ENCODE data around the gene ARHGAP18. TPM values are rescaled to one million over a fixed set of nuclear protein-coding genes. Genes with fewer than 3 reads are reported as not detected.

The ARHGAP18 gene
- total RNA-seq, 1 donor from 2014 or later, result 10.2 TPM

DNA sequence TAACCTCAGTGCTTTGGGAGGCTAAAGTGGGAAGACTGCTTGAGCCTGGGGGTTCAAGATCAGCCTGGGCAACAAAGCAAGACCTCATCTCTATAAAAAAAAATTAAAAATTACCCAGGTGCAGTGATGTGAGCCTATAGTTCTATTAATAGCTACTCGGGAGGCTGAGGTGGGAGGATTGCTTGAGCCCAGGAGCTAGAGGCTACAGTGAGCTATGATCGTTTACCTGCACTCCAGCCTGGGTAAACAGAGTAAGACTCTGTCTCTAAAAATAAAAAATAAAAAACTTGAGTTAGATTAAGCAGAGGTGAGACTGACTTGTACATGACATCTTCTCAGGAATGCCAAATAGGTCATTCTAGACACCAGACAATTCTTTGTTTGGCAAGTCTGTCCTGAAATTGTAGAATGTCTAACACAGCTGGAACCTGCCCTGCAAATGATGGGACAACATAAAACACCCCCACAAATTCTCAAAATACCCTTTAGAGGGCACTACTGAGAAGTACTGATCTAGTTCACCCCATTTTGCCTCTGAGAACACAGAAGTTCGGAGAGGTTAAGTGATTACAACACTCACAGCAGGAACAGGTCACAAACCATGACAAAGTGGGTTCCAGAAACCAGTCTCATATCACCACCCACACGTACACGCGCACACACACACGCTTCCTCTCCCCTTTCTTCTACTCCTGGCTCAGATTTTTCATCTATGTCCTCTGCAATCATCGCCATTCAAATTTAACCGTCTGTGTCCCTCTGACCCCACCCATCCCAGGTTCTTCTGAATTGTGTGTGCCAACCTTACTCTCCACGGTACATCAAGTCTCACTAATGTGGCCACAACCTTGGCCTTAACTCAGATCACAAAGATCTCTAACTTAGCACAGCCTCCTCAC, 38.3 kb downstream of the ARHGAP18 start:
- no peak for FAIRE-seq
- DNase-seq (ENCODE audit: low spot score in 2 of 2), result no peak

DNA sequence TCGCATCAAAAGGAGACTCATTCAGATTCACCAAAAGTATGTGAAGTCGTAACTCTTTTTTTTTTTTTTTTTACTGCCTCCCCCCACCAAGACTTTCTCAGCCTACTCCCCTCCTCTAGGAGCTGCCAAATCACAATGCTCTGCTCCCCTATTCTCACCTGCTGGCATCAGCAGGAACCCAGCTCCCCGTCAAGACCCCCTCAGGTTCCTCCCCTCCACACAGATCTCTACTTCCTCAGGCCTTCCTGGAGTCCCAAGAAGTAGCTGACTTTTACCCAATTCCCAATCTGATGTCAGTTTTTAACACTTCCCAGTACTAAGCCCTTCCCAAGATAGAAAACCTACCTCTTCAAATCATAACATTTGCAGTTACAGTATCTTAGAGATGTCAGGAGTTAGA, 39.3 kb downstream of the ARHGAP18 start:
- DNase-seq (ENCODE audit: low spot score in 2 of 2), result no peak
- no peak for FAIRE-seq

DNA sequence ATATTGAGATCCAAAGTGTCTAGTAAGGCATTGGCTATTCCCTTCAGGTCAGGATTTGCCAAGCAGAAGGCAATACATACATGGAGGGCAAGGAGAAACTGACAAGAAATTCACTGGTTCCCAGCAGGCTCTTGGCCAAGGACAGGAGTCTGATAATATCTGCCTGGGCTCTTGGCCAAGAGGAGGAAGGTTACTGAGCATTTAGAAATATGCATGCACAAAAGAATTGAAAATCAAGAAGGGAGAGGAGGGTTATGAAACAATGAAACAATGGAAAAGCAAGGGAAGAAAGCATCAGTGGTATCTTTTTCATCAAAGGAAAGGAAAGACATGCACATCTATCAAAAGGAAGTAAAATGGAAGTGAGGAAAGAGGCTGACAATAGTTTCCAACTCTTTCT, 42.4 kb downstream of the ARHGAP18 start:
- no peak for FAIRE-seq
- DNase-seq (ENCODE audit: low spot score in 2 of 2), result no peak

DNA sequence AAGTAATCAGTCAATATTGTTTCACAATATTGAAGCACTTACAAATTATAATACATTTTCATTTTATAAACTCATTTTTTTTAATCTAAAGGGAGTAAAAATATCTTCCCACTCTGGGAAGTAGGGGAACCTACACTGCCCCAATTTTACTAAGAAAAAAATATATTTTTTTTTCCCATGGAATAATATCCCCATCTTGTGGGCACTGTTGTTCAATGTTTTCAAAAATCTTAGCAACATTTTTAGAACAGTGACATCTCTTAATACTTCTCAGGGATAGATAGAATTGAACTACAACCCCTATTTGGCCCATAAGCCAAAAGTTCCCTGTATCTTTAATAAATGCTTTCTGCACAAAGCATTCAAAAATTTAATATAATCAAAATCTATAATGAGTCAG, 42.9 kb downstream of the ARHGAP18 start:
- no peak for FAIRE-seq
- no peak for DNase-seq (ENCODE audit: low spot score in 2 of 2)

DNA sequence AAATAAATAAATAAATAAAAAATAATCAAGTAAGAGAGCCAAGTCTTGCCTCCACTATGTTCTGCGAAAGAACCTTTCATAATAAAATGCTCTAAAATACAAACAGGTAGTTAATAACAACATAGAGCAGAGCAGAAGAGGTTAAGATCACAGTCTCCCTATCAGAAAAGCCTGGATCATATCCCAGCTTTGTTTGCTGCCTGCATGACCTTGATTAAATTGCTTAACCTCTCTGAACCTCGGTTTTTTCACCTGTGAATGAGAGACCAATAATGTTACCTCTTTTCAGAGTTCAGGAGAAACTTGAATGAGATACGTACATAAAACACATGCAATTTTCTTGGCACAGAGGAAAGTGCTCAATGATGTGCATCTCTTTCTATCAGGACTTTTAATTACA, 44.4 kb downstream of the ARHGAP18 start:
- DNase-seq (ENCODE audit: low spot score in 2 of 2) (no peak), FAIRE-seq (no peak)

DNA sequence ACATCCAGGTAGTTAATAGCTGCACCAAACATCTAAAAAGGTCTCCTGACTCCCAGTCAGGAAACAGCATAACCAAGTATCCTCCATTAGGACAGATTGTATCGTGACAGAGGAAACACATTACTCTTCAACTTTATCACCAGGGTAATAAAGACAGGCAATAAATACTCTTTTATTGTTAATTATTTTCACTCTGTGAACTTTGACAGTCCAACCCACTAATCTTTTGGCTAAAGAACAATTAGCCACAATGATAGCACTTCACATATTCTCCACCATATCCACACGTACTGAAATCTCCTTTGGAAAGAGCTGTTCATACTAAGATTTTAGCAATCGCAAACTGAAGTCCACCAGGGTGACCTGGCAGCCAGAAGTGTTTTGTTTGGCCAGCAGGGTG, 46.4 kb downstream of the ARHGAP18 start:
- FAIRE-seq (no peak), DNase-seq (ENCODE audit: low spot score in 2 of 2) (no peak)

DNA sequence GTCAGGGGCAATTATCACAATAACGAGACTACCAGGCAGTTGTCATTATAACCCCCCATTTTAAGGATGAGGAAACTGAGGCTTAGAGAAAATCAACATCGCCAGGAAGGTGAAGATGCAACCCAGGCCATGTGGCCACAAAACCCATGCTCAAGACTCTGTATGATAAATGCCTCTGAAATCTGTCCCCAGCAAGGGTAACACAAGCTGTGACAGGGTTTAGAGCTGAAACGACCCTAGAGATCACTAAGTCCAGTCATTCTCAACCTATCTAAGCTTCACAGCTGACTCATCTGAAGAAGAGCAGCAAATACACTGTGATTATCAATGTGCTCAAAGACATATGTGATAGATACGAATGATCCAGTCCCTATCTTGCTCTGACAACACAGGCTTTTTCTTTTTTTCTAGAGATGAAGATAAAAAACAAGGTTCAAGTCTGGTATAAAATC, 47.0 kb downstream of the ARHGAP18 start:
- FAIRE-seq (no peak), DNase-seq (ENCODE audit: low spot score in 2 of 2) (no peak)

DNA sequence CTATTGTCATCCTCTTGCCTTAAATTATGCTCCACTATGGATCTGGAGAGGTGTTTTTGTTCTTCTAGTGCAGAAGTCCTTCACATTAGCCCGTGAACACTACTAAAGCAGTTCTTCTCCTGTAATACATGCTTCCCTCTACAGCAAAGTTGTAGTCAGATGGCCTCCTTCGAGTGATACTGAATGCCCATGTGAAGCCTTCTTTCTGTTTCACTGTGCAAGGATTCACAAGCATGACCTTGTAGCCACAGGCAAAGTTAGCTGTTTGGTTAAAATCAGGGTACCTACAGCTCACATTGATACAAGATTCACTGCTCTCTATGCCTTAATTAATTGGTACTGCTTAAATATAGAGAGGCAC, 47.6 kb downstream of the ARHGAP18 start:
- FAIRE-seq (no peak), DNase-seq (ENCODE audit: low spot score in 2 of 2) (no peak)

DNA sequence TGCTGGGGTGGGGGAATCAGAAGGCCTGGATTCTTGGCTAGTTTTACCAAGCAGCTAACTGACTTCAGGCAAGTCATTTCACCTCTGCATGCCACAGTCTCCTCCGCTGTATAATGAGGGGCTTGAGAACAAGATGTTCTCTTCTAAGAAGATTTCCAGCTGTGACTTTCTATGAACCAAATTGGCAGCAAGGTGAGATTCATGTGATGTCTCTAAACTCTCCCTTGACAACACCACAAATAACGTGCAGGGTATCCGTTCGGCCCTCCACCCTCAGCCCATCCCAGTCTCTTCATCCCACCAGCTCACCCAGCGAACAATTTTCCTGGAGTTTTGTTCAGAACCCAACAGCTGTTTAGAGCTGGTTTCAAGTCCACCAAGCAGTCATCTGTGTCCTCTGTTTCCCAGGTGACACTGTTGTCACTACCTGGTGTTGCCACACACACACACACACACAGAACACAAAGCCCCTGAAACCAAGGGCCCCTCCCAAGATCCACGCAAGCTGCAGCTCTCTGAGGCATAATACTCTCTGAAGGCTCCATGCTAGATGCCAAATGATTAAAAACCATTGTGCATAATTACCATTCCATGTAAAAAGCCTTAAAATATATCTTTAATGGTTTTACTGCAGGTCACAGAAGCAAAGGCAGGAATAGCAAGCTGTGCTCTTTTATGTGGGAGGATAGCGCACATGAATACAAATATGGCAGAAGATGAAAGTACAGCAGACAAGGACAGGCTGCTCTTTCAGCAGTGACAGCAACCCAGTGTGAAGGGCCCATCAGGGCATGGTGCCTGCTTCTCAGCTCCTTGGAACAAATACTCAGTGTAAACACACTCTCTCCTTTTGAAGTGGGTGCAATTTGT, 48.2 kb downstream of the ARHGAP18 start:
- FAIRE-seq, result no peak
- DNase-seq (ENCODE audit: low spot score in 2 of 2), result no peak

DNA sequence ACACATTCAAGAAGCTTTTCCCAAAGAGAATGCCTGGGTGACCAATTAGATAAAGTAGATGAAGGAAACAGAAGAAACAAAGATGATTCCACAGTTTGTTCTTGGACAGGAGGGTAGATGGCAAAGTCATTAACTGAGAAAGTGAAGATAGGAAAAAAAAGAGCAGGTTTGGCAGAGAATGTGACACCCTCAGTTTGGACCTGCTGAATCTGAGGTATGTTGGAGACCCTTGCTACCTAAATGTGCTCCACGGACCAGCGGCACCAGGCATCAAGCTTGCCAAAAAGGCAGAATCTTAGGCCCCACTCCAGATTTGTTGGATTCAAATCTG, 49.7 kb downstream of the ARHGAP18 start:
- no peak for FAIRE-seq
- no peak for DNase-seq (ENCODE audit: low spot score in 2 of 2)

DNA sequence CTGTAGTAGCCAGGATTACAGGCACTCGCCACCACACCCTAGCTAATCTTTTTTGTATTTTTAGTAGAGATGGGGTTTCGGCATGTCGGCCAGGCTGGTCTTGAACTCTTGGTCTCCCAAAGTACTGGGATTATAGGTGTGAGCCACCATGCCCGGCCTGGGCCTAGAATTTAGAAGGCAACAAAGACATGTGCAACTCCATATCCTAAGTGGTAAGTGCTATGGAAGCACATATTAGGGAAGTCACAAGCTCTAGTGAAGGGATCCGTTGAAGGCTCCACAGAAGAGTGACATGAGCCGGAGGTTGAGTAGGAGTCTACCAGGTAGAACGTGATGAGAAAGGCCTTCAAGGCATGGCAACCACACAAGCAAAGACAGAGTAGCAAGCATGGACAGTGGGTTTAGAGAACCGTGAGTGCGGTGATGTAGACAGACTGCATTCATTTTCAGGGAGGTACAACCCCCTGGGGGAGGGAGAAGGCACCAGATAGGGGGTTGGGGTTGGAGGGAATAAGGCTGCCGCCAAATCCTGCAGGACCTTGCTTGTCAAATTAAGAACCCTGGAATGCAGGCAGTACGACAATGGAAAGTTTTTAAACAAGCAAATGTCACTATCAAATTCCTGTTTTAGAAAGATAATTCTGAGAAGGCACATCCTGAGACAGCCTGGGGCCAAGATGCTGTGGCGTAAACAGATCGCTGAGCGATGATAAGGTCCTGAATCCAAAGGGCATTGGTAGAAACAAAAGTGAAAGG, 50.2 kb downstream of the ARHGAP18 start:
- no peak for FAIRE-seq
- no peak for DNase-seq (ENCODE audit: low spot score in 2 of 2)

DNA sequence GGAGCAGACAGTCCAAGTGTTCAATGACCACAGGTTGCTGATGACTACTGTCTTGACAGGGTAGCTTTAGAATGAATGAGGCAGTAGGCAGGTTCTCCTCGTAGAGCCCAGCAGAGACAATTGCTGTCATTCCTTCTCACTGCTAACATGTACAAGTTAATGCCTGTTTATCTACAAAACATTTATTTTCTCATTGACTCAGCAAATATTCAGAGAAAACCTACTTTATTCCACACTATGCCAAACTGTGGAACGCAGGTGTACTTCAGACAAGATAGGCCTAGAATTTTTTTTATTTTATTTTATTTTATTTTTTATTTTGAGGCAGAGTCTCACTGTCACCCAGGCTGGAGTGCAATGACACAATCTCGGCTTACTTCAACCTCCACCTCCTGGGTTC, 50.8 kb downstream of the ARHGAP18 start:
- FAIRE-seq (no peak), DNase-seq (ENCODE audit: low spot score in 2 of 2) (no peak)

DNA sequence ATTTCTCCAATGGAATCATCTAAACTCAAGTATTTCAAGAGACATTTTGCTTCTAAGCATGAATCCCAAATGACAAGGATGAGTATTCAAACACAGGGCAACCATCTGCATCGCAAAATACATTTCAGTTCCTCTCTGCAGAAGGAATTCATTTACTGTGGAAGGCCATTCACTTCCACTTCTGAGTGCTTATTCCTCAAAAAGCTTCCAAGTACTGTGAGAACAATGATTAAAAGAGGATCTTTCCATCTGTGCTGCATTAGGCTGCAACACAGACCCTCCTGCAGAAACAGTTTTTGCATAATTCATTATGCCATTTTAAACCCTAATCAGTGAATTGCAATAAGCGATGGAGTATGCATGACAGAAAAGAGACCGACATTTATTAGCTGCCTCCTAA, 52.5 kb downstream of the ARHGAP18 start:
- no peak for DNase-seq (ENCODE audit: low spot score in 2 of 2)
- FAIRE-seq, result no peak

DNA sequence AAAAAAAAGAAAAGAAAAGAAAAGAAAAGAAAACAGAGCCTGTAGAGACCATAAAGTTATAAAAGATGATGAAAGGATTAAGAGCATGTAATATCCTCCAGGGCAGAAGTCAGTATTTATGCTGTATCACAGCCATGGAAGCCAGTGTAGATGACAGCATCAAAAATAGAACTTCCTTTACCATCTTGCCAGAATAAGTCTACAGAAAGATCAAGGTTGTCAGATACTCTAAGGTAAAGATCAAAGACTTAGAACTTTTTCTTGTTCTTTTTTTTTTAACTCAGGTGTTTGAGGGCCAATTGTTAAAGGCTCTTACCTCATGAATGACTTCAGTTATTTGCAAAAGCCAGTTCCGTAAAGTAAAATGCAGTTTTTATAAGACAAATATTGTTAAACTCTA, 54.6 kb downstream of the ARHGAP18 start:
- FAIRE-seq (no peak), DNase-seq (ENCODE audit: low spot score in 2 of 2) (no peak)

DNA sequence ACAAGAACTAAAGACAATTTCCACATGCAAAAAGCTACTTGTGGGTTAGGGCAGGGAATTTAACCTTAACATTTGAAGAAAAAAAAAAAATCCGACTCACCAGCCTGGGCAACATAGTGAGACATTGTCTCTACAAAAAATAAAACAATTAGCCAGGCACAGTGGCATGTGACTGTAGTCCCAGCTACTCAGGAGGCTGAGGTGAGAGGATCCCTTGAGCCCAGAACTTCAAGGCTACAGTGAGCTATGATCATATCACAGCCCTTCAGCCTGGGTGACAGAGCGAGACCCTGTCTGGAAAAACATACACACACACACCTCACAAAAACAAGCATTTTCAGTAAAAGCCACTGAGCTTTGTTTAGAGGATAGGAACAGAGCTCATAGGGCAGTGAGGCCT, 56.2 kb downstream of the ARHGAP18 start:
- DNase-seq (ENCODE audit: low spot score in 2 of 2) (no peak), FAIRE-seq (no peak)

DNA sequence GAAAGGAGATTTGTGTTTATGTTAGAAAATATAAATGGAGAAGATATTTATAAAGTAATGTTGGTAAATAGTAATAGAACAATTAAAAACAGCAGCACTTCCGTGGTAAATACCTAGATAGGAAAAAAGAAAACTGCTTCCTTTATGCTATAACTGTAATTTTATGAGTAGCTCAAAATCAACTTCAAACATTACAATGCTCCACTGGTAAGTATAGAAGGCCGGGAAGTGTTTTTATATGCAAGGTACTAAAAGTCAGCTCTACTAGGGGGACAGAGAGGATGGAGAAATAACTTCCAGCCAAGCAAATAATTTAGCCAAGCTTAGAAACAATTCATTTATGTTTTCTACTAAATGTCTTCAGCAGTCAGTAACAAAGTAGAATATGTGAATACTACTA, 56.7 kb downstream of the ARHGAP18 start:
- FAIRE-seq, result no peak
- DNase-seq (ENCODE audit: low spot score in 2 of 2), result no peak

DNA sequence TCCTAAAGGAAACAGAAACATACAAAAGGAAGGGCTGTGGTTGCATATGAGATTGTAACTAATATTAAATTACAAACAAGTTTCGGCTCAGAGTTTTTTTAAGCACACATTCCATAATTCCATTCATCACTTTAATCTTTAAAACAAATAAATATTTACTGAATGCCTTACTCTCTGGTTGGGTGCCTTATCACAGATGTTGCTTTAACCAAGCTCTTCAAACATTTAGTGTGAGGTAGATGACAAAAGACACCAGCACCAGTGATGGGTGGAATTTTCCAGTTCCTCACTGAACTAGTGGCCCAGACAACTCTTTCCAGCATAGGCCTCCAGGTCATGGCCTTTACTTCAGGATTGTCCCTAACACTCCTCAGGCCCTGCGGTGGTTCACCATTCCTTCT, 58.7 kb downstream of the ARHGAP18 start:
- no peak for DNase-seq (ENCODE audit: low spot score in 2 of 2)
- FAIRE-seq, result no peak

DNA sequence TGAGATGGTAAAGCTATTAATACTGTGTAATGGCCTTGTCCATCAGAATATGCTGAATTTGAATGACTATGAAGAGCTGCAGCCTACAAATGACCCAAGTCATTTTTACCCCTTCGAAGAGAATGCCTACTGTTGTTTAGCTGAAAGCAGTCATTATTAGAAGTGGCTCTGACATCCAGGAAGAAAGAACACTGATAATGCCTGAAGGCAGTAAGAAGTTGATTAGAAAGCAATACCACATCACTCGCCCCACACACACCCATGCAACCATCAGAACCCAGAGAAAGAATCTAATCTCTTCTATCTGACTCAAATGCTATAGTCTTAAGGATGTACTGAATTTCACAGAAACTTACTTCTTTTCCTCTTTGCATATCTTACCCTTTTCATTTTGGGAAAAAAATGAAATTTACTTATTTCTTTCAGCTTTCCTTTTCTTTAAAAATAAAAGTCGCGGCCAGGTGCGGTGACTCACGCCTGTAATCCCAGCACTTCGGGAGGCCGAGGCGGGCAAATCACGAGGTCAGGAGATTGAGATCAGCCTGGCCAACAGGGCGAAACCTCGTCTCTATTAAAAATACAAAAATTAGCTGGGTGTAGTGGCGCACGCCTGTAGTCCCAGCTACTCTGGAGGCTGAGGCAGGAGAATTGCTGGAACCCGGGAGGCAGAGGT, 61.0 kb downstream of the ARHGAP18 start:
- no peak for DNase-seq (ENCODE audit: low spot score in 2 of 2)
- FAIRE-seq, result no peak

DNA sequence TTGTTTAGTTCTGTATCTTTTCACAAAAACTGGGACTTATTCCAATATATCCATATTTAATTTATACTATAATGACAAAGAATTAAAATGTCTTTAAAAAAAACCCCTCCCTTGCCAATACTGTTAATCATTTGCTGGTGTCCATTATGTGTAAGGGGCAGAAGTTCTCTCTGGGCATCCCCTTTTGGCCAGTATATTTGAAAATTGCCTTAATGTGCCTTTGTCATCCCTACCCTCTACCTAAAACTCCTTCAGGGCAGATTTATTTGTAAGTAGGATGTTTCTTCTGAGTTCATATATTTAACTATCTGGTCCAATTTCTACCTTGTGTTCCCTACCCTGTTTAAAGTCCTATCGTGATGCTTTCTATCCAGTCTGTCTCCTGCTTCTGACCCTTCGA, 62.9 kb downstream of the ARHGAP18 start:
- no peak for FAIRE-seq
- no peak for DNase-seq (ENCODE audit: low spot score in 2 of 2)

DNA sequence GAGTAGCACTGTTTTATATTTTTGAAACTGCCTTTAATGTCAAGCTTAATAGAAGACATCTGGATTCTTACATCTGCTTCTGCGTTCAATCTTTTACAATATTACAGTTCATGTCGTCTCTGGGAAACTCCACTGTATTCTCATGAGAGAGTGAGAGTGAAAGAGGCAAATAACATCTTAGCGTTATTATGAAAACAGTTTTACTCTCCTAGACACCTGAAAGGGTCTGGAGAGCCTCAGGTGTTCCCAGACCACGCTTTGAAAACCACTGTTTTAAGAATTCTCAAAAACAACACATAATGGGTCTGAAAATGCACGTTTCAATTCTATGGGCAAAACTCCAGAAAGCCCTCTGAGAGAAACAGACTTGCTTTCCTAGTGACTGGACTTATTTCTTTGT, 63.3 kb downstream of the ARHGAP18 start:
- FAIRE-seq (no peak), DNase-seq (ENCODE audit: low spot score in 2 of 2) (no peak)

Data from frontal cortex (tissue), 4 donors.